Measurements from ENCODE around the gene RAPGEF4.

Gene RAPGEF4

GRCh38 chr2:173049831-173050230, 314.2 kb downstream of the RAPGEF4 start:
- CTCF ChIA-PET, result interaction anchor here (0.6 to 1.0 kb wide), 4 partner anchors 17 to 246 kb away, joined by 3 to 5 read pairs (median 4); no protein-coding TSS in a partner anchor
- TF ChIP-seq MZF1 (tag by site-specific recombination; IDR thresholded peaks at IDR 0.05; ENCODE audit: borderline replicate concordance) (peak; percentile 49; the same call in 1 of the 2 replicates), ZFHX2 (tag by site-specific recombination; conservative IDR thresholded peaks at IDR 0.05) (no peak), TRIM28 (IDR thresholded peaks at IDR 0.05; ENCODE audit: borderline replicate concordance, low read length) (0 out of 2 replicates have a peak, but pooled peaks have one; percentile 3), RBAK (tag by site-specific recombination; IDR thresholded peaks at IDR 0.05) (no peak), TCF7L2 (IDR thresholded peaks at IDR 0.05; ENCODE audit: borderline replicate concordance, low read depth, low read length) (peak; percentile 62; the same call in 1 of the 2 replicates), PRDM6 (tag by site-specific recombination; IDR thresholded peaks at IDR 0.05) (peak; percentile 81), FEZF1 (tag by site-specific recombination; IDR thresholded peaks at IDR 0.05) (peak; percentile 58)
- Histone ChIP-seq H3K27ac (ENCODE audit: extremely low read depth, low read depth, low read length) (no peak overlapping the region), H3K4me3 (ENCODE audit: low read depth, low read length) (no peak overlapping the region), H3K4me1 (ENCODE audit: control insufficient read depth, insufficient read depth, low read length) (0 out of 2 replicates have a peak, but pooled peaks cover 7% of the 10 kb centered on the region), H3K9me3 (ENCODE audit: control insufficient read depth, insufficient read depth, low read depth, low read length) (no peaks in the 10 kb centered on the region), H3K36me3 (ENCODE audit: control insufficient read depth in 2 of 2, insufficient read depth in 1 of 2, low read length in 2 of 2) (no peaks in the 10 kb centered on the region)
- POLR2A ChIA-PET, result no interaction called here

- no peaks in the 10 kb centered on the region for H3K36me3 ChIP-seq (ENCODE audit: control insufficient read depth in 2 of 2, insufficient read depth in 1 of 2, low read length in 2 of 2)
- H3K27ac ChIP-seq (ENCODE audit: extremely low read depth, low read depth, low read length), result no peak overlapping the region
- TF ChIP-seq ZNF266 (tag by site-specific recombination; IDR thresholded peaks at IDR 0.05; ENCODE audit: low read depth) (no peak), ZNF571 (tag by site-specific recombination; IDR thresholded peaks at IDR 0.05) (no peak), ZNF514 (tag by site-specific recombination; IDR thresholded peaks at IDR 0.05) (no peak), ZBTB21 (tag by site-specific recombination; IDR thresholded peaks at IDR 0.05) (no peak), KLF10 (tag by site-specific recombination; IDR thresholded peaks at IDR 0.05) (no peak), ZNF23 (tag by site-specific recombination; IDR thresholded peaks at IDR 0.05; ENCODE audit: borderline replicate concordance) (no peak), ZNF16 (tag by site-specific recombination; IDR thresholded peaks at IDR 0.05; ENCODE audit: low read depth) (no peak), ZBTB17 (tag by site-specific recombination; IDR thresholded peaks at IDR 0.05) (no peak), YY1 (tag by site-specific recombination; IDR thresholded peaks at IDR 0.05) (no peak), PRDM6 (tag by site-specific recombination; IDR thresholded peaks at IDR 0.05) (no peak), ZBTB44 (tag by site-specific recombination; IDR thresholded peaks at IDR 0.05) (no peak), ZNF26 (tag by site-specific recombination; IDR thresholded peaks at IDR 0.05) (no peak), ZFP41 (tag by site-specific recombination; IDR thresholded peaks at IDR 0.05; ENCODE audit: borderline replicate concordance) (no peak)
- TF ChIP-seq, protein P1, sequence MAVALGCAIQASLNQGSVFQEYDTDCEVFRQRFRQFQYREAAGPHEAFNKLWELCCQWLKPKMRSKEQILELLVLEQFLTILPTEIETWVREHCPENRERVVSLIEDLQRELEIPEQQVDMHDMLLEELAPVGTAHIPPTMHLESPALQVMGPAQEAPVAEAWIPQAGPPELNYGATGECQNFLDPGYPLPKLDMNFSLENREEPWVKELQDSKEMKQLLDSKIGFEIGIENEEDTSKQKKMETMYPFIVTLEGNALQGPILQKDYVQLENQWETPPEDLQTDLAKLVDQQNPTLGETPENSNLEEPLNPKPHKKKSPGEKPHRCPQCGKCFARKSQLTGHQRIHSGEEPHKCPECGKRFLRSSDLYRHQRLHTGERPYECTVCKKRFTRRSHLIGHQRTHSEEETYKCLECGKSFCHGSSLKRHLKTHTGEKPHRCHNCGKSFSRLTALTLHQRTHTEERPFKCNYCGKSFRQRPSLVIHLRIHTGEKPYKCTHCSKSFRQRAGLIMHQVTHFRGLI (tag by site-specific recombination; IDR thresholded peaks at IDR 0.05), result no peak
- no peak overlapping the region for H3K4me3 ChIP-seq (ENCODE audit: low read depth, low read length)
- POLR2A ChIA-PET, result no interaction called here
- H3K4me1 ChIP-seq (ENCODE audit: control insufficient read depth, insufficient read depth, low read length), result 0 out of 2 replicates have a peak, but pooled peaks cover 7% of the 10 kb centered on the region
- CTCF ChIA-PET, result no interaction called here
- no peaks in the 10 kb centered on the region for H3K9me3 ChIP-seq (ENCODE audit: control insufficient read depth, insufficient read depth, low read depth, low read length)
Observed at GRCh38 chr2:173050684-173051083, 315.0 kb downstream of the RAPGEF4 start.
